ENCODE data around the gene IRS2.

DNA sequence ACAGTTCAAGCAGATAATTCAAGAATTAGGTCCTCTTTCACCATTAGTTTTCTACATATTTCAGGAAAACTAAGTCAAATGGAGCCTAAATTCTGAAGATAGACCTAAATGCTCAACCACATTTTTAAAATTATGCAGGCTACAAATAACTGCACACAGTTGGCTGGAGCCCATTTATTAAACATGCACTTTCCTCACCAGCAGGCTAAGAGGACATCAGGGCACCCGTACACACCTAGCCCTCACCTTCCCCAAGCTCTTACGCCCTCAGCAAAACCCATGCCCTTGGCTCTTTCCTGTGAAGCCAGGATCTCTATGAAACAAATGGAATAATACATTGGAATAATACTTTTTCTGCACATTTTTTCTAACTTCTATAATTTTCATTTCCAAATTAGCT is 18.2 kb downstream of the IRS2 start:
- TF ChIP-seq REST (IDR thresholded peaks at IDR 0.05; ENCODE audit: low read depth): no peak
- TF ChIP-seq RAD21 (IDR thresholded peaks at IDR 0.05; ENCODE audit: low read depth): no peak
- TF ChIP-seq POLR2AphosphoS5 (IDR thresholded peaks at IDR 0.05; ENCODE audit: low read depth, low read length): no peak
- no peak for TF ChIP-seq CTCF (IDR thresholded peaks at IDR 0.05 in 2 of 3, conservative IDR thresholded peaks at IDR 0.05 in 1 of 3; ENCODE audit: borderline replicate concordance in 1 of 3, insufficient read depth in 1 of 3, low read depth in 2 of 3, low read length in 2 of 3)
- no peak for TF ChIP-seq POLR2A (IDR thresholded peaks at IDR 0.05; ENCODE audit: borderline replicate concordance, extremely low read depth, insufficient read depth, insufficient read length)
- no peak for TF ChIP-seq ZFX (IDR thresholded peaks at IDR 0.05)
